Astrocyte (in vitro differentiated cells and primary cell): Measurements from ENCODE around the gene TMTC2. TPM values are rescaled to one million over a fixed set of nuclear protein-coding genes. Genes with fewer than 3 reads are reported as not detected.

Experiments used
- DNase-seq: peaks from one replicate; pipeline ENCODE4 v3.0.0-alpha.2; 2010; ENCODE audit warnings: low read depth
- FAIRE-seq: peaks from 2 replicates; lab custom pipeline; 2011; peaks lifted over from hg19 to GRCh38; lab: Jason Lieb, UNC
- H2AFZ ChIP-seq: 2 replicates; pipeline ENCODE4 v1.6.0; 2012; ENCODE audit warnings: low read depth, low read length, inconsistent platforms
- H3K27ac ChIP-seq: 2 replicates; pipeline ENCODE4 v1.5.1; 2011; ENCODE audit warnings: low read depth, low read length, inconsistent platforms
- H3K27me3 ChIP-seq: 2 replicates; pipeline ENCODE4 v1.6.0; 2011; ENCODE audit warnings: low read length, inconsistent platforms; ENCODE audit not compliant: insufficient read depth
- H3K36me3 ChIP-seq: 2 replicates; pipeline ENCODE4 v1.5.1; 2011; ENCODE audit warnings: low read length, inconsistent platforms; ENCODE audit not compliant: insufficient read depth
- H3K4me1 ChIP-seq: 2 replicates; pipeline ENCODE4 v1.5.1; 2011; ENCODE audit warnings: low read length, inconsistent platforms; ENCODE audit not compliant: insufficient read depth
- H3K4me2 ChIP-seq: 2 replicates; pipeline ENCODE4 v1.6.0; 2012; ENCODE audit warnings: low read length, inconsistent platforms
- H3K4me3 ChIP-seq: 2 replicates; pipeline ENCODE4 v1.5.1; 2011; ENCODE audit warnings: low read depth, mild to moderate bottlenecking, low read length, inconsistent platforms; ENCODE audit not compliant: insufficient read depth
- H3K79me2 ChIP-seq: 2 replicates; pipeline ENCODE4 v1.6.0; 2012; ENCODE audit warnings: mild to moderate bottlenecking, low read length, inconsistent platforms; ENCODE audit not compliant: insufficient read depth
- H3K9ac ChIP-seq: 2 replicates; pipeline ENCODE4 v1.6.0; 2012; ENCODE audit warnings: mild to moderate bottlenecking, low read length, inconsistent platforms
- H3K9me3 ChIP-seq: 2 replicates; pipeline ENCODE4 v1.5.1; 2012; ENCODE audit warnings: low read depth, mild to moderate bottlenecking, low read length, inconsistent platforms; ENCODE audit not compliant: insufficient read depth
- H4K20me1 ChIP-seq: 2 replicates; pipeline ENCODE4 v1.6.0; 2012; ENCODE audit warnings: low read length, inconsistent platforms; ENCODE audit not compliant: insufficient read depth
- H3K27ac Mint-ChIP-seq: one replicate; pipeline ENCODE4 v1.8.0; 2021; ENCODE audit warnings: mild to moderate bottlenecking, mixed read lengths; ENCODE audit not compliant: unreplicated experiment
- H3K27me3 Mint-ChIP-seq: one replicate; pipeline ENCODE4 v1.8.0; 2021; ENCODE audit warnings: low read depth, mixed read lengths; ENCODE audit not compliant: unreplicated experiment
- H3K36me3 Mint-ChIP-seq: one replicate; pipeline ENCODE4 v1.8.0; 2021; ENCODE audit warnings: low read depth, mixed read lengths; ENCODE audit not compliant: unreplicated experiment
- H3K4me1 Mint-ChIP-seq: one replicate; pipeline ENCODE4 v1.8.0; 2021; ENCODE audit warnings: low read depth, mixed read lengths; ENCODE audit not compliant: unreplicated experiment
- H3K4me3 Mint-ChIP-seq: one replicate; pipeline ENCODE4 v1.8.0; 2021; ENCODE audit warnings: mild to moderate bottlenecking, moderate library complexity, mixed read lengths; ENCODE audit not compliant: unreplicated experiment
- H3K9me3 Mint-ChIP-seq: one replicate; pipeline ENCODE4 v1.8.0; 2021; ENCODE audit warnings: mild to moderate bottlenecking, mixed read lengths; ENCODE audit not compliant: unreplicated experiment
- EZH2 ChIP-seq: IDR thresholded peaks from 2 replicates; pipeline ENCODE4 v1.6.1; 2012; ENCODE audit warnings: mild to moderate bottlenecking, low read length, inconsistent platforms; ENCODE audit not compliant: insufficient read depth
- total RNA-seq: library from RNA; stranded (reverse); gene quantifications from 2 replicates; pipeline ENCODE4 v1.2.1, GENCODE V29; 2021
- TF ChIP-seq, protein P1 (sequence below): IDR thresholded peaks from 2 replicates; pipeline ENCODE4 v1.5.1; 2011; ENCODE audit warnings: low read depth, mild to moderate bottlenecking, inconsistent platforms, low read length, moderate library complexity; ENCODE audit not compliant: insufficient read depth

Gene TMTC2
- total RNA-seq, 1 donor from 2014 or later: 2.2 TPM

DNA sequence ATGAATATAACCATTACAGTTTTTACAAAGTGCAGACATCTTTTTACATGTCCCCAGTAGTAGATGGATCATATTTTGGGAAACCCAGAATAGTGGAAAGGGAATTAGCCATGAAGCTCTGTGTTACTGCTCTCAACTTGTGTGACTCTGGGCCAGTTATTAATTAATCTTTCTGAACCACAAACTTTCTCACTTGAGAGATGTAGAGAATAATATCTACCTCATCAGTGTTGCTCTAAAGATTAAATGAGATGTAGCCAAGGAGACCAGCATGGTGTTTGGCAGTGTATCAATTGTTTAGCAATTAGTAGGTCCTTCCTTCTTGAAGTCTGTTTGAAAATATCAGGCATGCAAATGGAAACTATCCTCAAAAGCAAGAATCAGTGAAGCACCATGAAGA, 169.2 kb downstream of the TMTC2 start:
- Histone ChIP-seq H3K4me2 (no peak overlapping the region), H3K9ac (no peak overlapping the region), H2AFZ (no peak overlapping the region), H3K27ac (no peak overlapping the region), H3K79me2 (no peaks in the 10 kb centered on the region), H3K4me3 (no peak overlapping the region), H3K27me3 (no peaks in the 10 kb centered on the region), H4K20me1 (no peaks in the 10 kb centered on the region), H3K9me3 (no peaks in the 10 kb centered on the region), H3K4me1 (no peaks in the 10 kb centered on the region), H3K36me3 (no peaks in the 10 kb centered on the region)
- TF ChIP-seq, protein P1, sequence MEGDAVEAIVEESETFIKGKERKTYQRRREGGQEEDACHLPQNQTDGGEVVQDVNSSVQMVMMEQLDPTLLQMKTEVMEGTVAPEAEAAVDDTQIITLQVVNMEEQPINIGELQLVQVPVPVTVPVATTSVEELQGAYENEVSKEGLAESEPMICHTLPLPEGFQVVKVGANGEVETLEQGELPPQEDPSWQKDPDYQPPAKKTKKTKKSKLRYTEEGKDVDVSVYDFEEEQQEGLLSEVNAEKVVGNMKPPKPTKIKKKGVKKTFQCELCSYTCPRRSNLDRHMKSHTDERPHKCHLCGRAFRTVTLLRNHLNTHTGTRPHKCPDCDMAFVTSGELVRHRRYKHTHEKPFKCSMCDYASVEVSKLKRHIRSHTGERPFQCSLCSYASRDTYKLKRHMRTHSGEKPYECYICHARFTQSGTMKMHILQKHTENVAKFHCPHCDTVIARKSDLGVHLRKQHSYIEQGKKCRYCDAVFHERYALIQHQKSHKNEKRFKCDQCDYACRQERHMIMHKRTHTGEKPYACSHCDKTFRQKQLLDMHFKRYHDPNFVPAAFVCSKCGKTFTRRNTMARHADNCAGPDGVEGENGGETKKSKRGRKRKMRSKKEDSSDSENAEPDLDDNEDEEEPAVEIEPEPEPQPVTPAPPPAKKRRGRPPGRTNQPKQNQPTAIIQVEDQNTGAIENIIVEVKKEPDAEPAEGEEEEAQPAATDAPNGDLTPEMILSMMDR: no peak
- no peak for TF ChIP-seq EZH2
- Mint-ChIP-seq H3K27ac (no peak overlapping the region), H3K4me1 (peaks cover 12% of the 10 kb centered on the region), H3K4me3 (no peak overlapping the region), H3K36me3 (no peaks in the 10 kb centered on the region), H3K9me3 (no peaks in the 10 kb centered on the region), H3K27me3 (no peaks in the 10 kb centered on the region)
- DNase-seq (no peak), FAIRE-seq (no peak)

DNA sequence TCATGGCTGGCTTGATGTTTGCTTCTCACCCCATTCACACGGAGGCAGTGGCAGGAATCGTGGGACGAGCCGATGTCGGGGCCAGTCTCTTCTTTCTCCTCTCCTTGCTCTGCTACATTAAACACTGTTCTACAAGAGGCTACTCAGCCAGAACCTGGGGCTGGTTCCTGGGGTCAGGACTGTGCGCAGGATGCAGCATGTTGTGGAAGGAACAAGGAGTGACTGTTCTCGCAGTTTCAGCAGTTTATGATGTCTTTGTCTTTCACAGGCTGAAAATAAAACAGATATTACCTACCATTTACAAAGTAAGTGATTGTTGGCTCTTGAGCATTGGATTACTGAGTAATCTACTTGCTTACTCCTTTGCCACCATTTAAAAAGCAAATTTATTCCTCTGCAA, 170.6 kb downstream of the TMTC2 start:
- Mint-ChIP-seq H3K4me3 (no peak overlapping the region), H3K27ac (no peak overlapping the region), H3K36me3 (no peaks in the 10 kb centered on the region), H3K9me3 (no peaks in the 10 kb centered on the region), H3K27me3 (no peaks in the 10 kb centered on the region), H3K4me1 (peaks cover 12% of the 10 kb centered on the region)
- Histone ChIP-seq H3K36me3 (no peaks in the 10 kb centered on the region), H3K4me3 (no peak overlapping the region), H4K20me1 (no peaks in the 10 kb centered on the region), H3K79me2 (no peaks in the 10 kb centered on the region), H2AFZ (no peak overlapping the region), H3K9me3 (no peaks in the 10 kb centered on the region), H3K27ac (no peak overlapping the region), H3K27me3 (no peaks in the 10 kb centered on the region), H3K9ac (no peak overlapping the region), H3K4me1 (peaks cover 3% of the 10 kb centered on the region), H3K4me2 (no peak overlapping the region)
- FAIRE-seq (no peak), DNase-seq (no peak)
- TF ChIP-seq EZH2: no peak
- TF ChIP-seq, protein P1: no peak

DNA sequence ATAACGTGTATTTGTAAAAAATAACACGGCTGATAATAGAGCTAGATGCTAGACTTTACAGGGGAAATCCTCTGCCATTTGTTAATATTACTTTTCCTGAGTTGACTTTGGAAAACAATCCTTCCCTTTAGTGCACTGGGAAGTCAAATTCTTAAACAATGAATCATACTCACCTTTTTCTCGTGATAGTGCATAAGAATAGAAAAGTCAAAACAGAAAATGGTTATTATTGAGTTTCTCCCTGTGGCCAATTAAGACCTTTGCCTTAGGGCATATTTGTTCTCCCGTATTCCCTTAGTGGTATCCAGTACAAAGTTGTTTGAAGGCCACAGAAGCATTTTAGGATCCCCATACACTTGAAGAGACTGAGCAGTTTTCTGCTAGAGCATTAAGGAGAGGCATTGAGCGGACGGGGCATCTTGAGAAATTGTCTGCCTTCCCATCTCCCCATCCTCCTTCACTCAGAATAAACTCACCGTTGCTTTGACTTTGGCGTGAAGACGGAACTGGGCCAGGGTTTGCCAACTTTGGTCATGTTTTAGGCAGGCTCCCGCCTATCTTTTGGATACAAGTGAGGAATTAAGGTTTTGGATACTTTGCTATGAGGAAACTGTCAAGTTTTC, 171.3 kb downstream of the TMTC2 start:
- H3K4me1 ChIP-seq: peaks cover 3% of the 10 kb centered on the region
- H3K4me3 Mint-ChIP-seq: no peak overlapping the region
- H2AFZ ChIP-seq: no peak overlapping the region
- no peak for FAIRE-seq
- H4K20me1 ChIP-seq: no peaks in the 10 kb centered on the region
- H3K27ac ChIP-seq: no peak overlapping the region
- H3K36me3 ChIP-seq: no peaks in the 10 kb centered on the region
- H3K4me1 Mint-ChIP-seq: peaks cover 12% of the 10 kb centered on the region
- H3K4me3 ChIP-seq: no peak overlapping the region
- no peak overlapping the region for H3K27ac Mint-ChIP-seq
- no peaks in the 10 kb centered on the region for H3K9me3 ChIP-seq
- no peak overlapping the region for H3K4me2 ChIP-seq
- H3K9me3 Mint-ChIP-seq: no peaks in the 10 kb centered on the region
- no peaks in the 10 kb centered on the region for H3K27me3 ChIP-seq
- H3K9ac ChIP-seq: no peak overlapping the region
- no peaks in the 10 kb centered on the region for H3K27me3 Mint-ChIP-seq
- TF ChIP-seq, protein P1: no peak
- TF ChIP-seq EZH2: no peak
- H3K79me2 ChIP-seq: no peaks in the 10 kb centered on the region
- H3K36me3 Mint-ChIP-seq: no peaks in the 10 kb centered on the region
- DNase-seq: no peak
